H9 (cell line): ENCODE results near the gene ANKIB1. TPM values are rescaled to one million over a fixed set of nuclear protein-coding genes. Genes with fewer than 3 reads are reported as not detected.

Experiments
- DNase-seq: peaks from one replicate; pipeline ENCODE4 v3.0.0-alpha.2; 2017
- H2AFZ ChIP-seq: one replicate; pipeline ENCODE4 v1.6.1; 2013; ENCODE audit warnings: mild to moderate bottlenecking, low read length, control low read depth, moderate library complexity
- H2AK5ac ChIP-seq: 2 replicates; pipeline ENCODE4 v1.6.1; 2013; ENCODE audit warnings: low read length, control low read depth, mixed read lengths; ENCODE audit not compliant: insufficient read length
- H2BK120ac ChIP-seq: one replicate; pipeline ENCODE4 v1.6.1; 2013; ENCODE audit warnings: low read depth, mild to moderate bottlenecking, low read length, control low read depth, inconsistent platforms; ENCODE audit not compliant: poor library complexity, severe bottlenecking
- H2BK12ac ChIP-seq: 2 replicates; pipeline ENCODE4 v1.6.1; 2013; ENCODE audit warnings: low read length, control low read depth, mixed read lengths, low read depth; ENCODE audit not compliant: insufficient read length
- H2BK15ac ChIP-seq: 2 replicates; pipeline ENCODE4 v1.6.1; 2013; ENCODE audit warnings: low read depth, low read length, control low read depth
- H2BK20ac ChIP-seq: one replicate; pipeline ENCODE4 v1.6.1; 2013; ENCODE audit warnings: low read depth, mild to moderate bottlenecking, low read length, control low read depth, inconsistent platforms; ENCODE audit not compliant: poor library complexity, severe bottlenecking
- H2BK5ac ChIP-seq: 2 replicates; pipeline ENCODE4 v1.6.1; 2013; ENCODE audit warnings: low read length, control low read depth, mixed read lengths; ENCODE audit not compliant: insufficient read length
- H3K14ac ChIP-seq: 2 replicates; pipeline ENCODE4 v1.6.1; 2013; ENCODE audit warnings: low read length, control low read depth; ENCODE audit not compliant: insufficient read depth
- H3K18ac ChIP-seq: 2 replicates; pipeline ENCODE4 v1.6.1; 2013; ENCODE audit warnings: low read depth, mild to moderate bottlenecking, mixed read lengths, low read length, control low read depth; ENCODE audit not compliant: insufficient read length
- H3K23ac ChIP-seq: 2 replicates; pipeline ENCODE4 v1.6.1; 2013; ENCODE audit warnings: low read length, control low read depth, mixed read lengths, low read depth; ENCODE audit not compliant: insufficient read length
- H3K23me2 ChIP-seq: 2 replicates; pipeline ENCODE4 v1.6.1; 2013; ENCODE audit warnings: low read depth, mild to moderate bottlenecking, mixed read lengths, low read length, control low read depth; ENCODE audit not compliant: insufficient read length, poor library complexity, severe bottlenecking
- H3K27ac ChIP-seq: 2 replicates; pipeline ENCODE4 v1.5.1; 2013; ENCODE audit warnings: low read length, control low read depth, mixed read lengths, low read depth; ENCODE audit not compliant: insufficient read length
- H3K27me3 ChIP-seq: 2 replicates; pipeline ENCODE4 v1.6.1; 2013; ENCODE audit warnings: low read length, control low read depth, inconsistent platforms; ENCODE audit not compliant: insufficient read depth
- H3K4ac ChIP-seq: 2 replicates; pipeline ENCODE4 v1.6.1; 2013; ENCODE audit warnings: low read depth, mild to moderate bottlenecking, control low read depth, inconsistent platforms, low read length, moderate library complexity
- H3K4me1 ChIP-seq: 2 replicates; pipeline ENCODE4 v1.6.1; 2013; ENCODE audit warnings: low read length, control low read depth, inconsistent platforms; ENCODE audit not compliant: insufficient read depth
- H3K4me2 ChIP-seq: 2 replicates; pipeline ENCODE4 v1.6.1; 2013; ENCODE audit warnings: low read length, control low read depth, mixed read lengths; ENCODE audit not compliant: insufficient read length, insufficient read depth
- H3K56ac ChIP-seq: 2 replicates; pipeline ENCODE4 v1.6.1; 2013; ENCODE audit warnings: low read depth, mild to moderate bottlenecking, mixed read lengths, low read length, control low read depth; ENCODE audit not compliant: insufficient read length
- H3K79me1 ChIP-seq: 2 replicates; pipeline ENCODE4 v1.6.1; 2013; ENCODE audit warnings: low read depth, mild to moderate bottlenecking, moderate library complexity, low read length, control low read depth, inconsistent platforms; ENCODE audit not compliant: insufficient read depth, poor library complexity, severe bottlenecking
- H3K79me2 ChIP-seq: 2 replicates; pipeline ENCODE4 v1.6.1; 2013; ENCODE audit warnings: low read length, control low read depth, inconsistent platforms; ENCODE audit not compliant: insufficient read depth
- H3K9ac ChIP-seq: 2 replicates; pipeline ENCODE4 v1.6.1; 2013; ENCODE audit warnings: low read length, control low read depth, mixed read lengths; ENCODE audit not compliant: insufficient read length; ENCODE audit errors: extremely low read depth
- H3K9me3 ChIP-seq: one replicate; pipeline ENCODE4 v1.6.1; 2013; ENCODE audit warnings: low read depth, low read length, inconsistent platforms; ENCODE audit not compliant: control insufficient read depth
- H3T11ph ChIP-seq: one replicate; pipeline ENCODE4 v1.6.1; 2013; ENCODE audit warnings: mild to moderate bottlenecking, low read length, control low read depth, inconsistent platforms
- H4K20me1 ChIP-seq: one replicate; pipeline ENCODE4 v1.6.1; 2013; ENCODE audit not compliant: control insufficient read depth, insufficient read length, insufficient read depth
- H4K5ac ChIP-seq: 2 replicates; pipeline ENCODE4 v1.6.1; 2013; ENCODE audit warnings: low read depth, mild to moderate bottlenecking, mixed read lengths, low read length, control low read depth; ENCODE audit not compliant: insufficient read length
- H4K8ac ChIP-seq: replicated peaks from 2 replicates; pipeline ENCODE4 v1.6.1; 2013; ENCODE audit warnings: low read length, control low read depth, mixed read lengths, low read depth; ENCODE audit not compliant: insufficient read length
- H4K91ac ChIP-seq: 2 replicates; pipeline ENCODE4 v1.6.1; 2013; ENCODE audit warnings: low read depth, mild to moderate bottlenecking, moderate library complexity, mixed read lengths, low read length, control low read depth; ENCODE audit not compliant: insufficient read length
- H3K27ac Mint-ChIP-seq, 3 experiments: 2 replicates in 2 of 3; 3 replicates in 1 of 3; pipeline ENCODE4 v1.8.0; 2020 to 2021; ENCODE audit warnings: mixed read lengths in 3 of 3, mild to moderate bottlenecking in 1 of 3, moderate library complexity in 1 of 3
- H3K27me3 Mint-ChIP-seq: 2 replicates; pipeline ENCODE4 v1.8.0; 2021; ENCODE audit warnings: low read depth, mild to moderate bottlenecking, moderate library complexity, mixed read lengths
- H3K36me3 Mint-ChIP-seq, 3 experiments: 2 replicates in 2 of 3; 3 replicates in 1 of 3; pipeline ENCODE4 v1.8.0; 2020 to 2021; ENCODE audit warnings: low read depth in 3 of 3, mixed read lengths in 3 of 3; ENCODE audit not compliant: insufficient read depth in 1 of 3
- H3K4me1 Mint-ChIP-seq, 2 experiments: 2 replicates each; pipeline ENCODE4 v1.8.0; 2020; ENCODE audit warnings: mixed read lengths in 2 of 2
- H3K4me3 Mint-ChIP-seq, 2 experiments: 2 replicates in 1 of 2; 3 replicates in 1 of 2; pipeline ENCODE4 v1.8.0; 2020 to 2021; ENCODE audit warnings: mild to moderate bottlenecking in 2 of 2, mixed read lengths in 2 of 2, moderate library complexity in 1 of 2
- H3K9me3 Mint-ChIP-seq, 2 experiments: 2 replicates in 1 of 2; 3 replicates in 1 of 2; pipeline ENCODE4 v1.8.0; 2020; ENCODE audit warnings: mild to moderate bottlenecking in 2 of 2, mixed read lengths in 2 of 2, moderate library complexity in 1 of 2
- CTCF ChIP-seq: fragments of 200-600 bp; sonication (generic); conservative IDR thresholded peaks from 3 replicates; pipeline ENCODE4 v1.8.0; 2021; ENCODE audit warnings: antibody characterized with exemption, mild to moderate bottlenecking
- total RNA-seq: library from RNA; stranded (reverse); gene quantifications from 2 replicates; pipeline ENCODE4 v1.2.1, GENCODE V29; 2021

Gene ANKIB1
- total RNA-seq, 1 experiment from 2014 or later = 42.0 TPM

- Histone ChIP-seq H2BK5ac (no peak overlapping the region), H4K5ac (no peak overlapping the region), H3K56ac (no peak overlapping the region), H2AK5ac (no peak overlapping the region), H2BK15ac (no peak overlapping the region), H3K27me3 (no peaks in the 10 kb centered on the region), H3K4me2 (no peak overlapping the region), H2BK20ac (no peak overlapping the region), H3K4ac (no peak overlapping the region), H3K79me2 (no peaks in the 10 kb centered on the region), H3K4me1 (no peaks in the 10 kb centered on the region), H3K27ac (no peak overlapping the region), H3K14ac (no peak overlapping the region), H4K8ac (no peak overlapping the region), H2BK120ac (no peak overlapping the region), H2BK12ac (no peak overlapping the region), H3K9ac (no peak overlapping the region), H4K20me1 (no peaks in the 10 kb centered on the region), H2AFZ (no peak overlapping the region), H3K79me1 (no peaks in the 10 kb centered on the region), H3K23me2 (no peaks in the 10 kb centered on the region), H3K23ac (no peak overlapping the region), H4K91ac (no peak overlapping the region), H3K9me3 (no peaks in the 10 kb centered on the region), H3T11ph (no peak overlapping the region), H3K18ac (no peak overlapping the region)
- Mint-ChIP-seq H3K4me3 (no peak overlapping the region), H3K27ac (no peak overlapping the region), H3K27me3 (no peaks in the 10 kb centered on the region), H3K9me3 (peaks cover 19 to 20% of the 10 kb centered on the region in 2 experiments), H3K4me1 (no peaks in the 10 kb centered on the region), H3K36me3 (peaks cover 21 to 43% (median 34%) of the 10 kb centered on the region in 3 experiments)
- no peak for TF ChIP-seq CTCF
- no peak for DNase-seq
Measured at GRCh38 chr7:92375013-92375412, 129.2 kb downstream of the ANKIB1 start.
